Body of pancreas (tissue), 4 donors: ENCODE data around the gene EIF2AK2.

Experiments
- POLR2A ChIP-seq, 3 donors: fragments of 450-650 bp; IDR thresholded peaks; one replicate each; pipeline ENCODE4 v1.6.1; 2016; ENCODE audit warnings: antibody characterized with exemption in 3 of 3, mild to moderate bottlenecking in 2 of 3
- TF ChIP-seq, protein P1 (sequence below), 7 experiments: fragments of 450-650 bp in 4 of 7; fragments of 200-600 bp in 3 of 7; sonication (generic) in 3 of 7; IDR thresholded peaks; one replicate each; pipeline ENCODE4 v1.5.1; 2016 to 2019; ENCODE audit warnings: antibody characterized with exemption in 7 of 7

GRCh38 chr2:37198681-37199065 is 41.9 kb upstream of the EIF2AK2 start:
- TF ChIP-seq, protein P1, sequence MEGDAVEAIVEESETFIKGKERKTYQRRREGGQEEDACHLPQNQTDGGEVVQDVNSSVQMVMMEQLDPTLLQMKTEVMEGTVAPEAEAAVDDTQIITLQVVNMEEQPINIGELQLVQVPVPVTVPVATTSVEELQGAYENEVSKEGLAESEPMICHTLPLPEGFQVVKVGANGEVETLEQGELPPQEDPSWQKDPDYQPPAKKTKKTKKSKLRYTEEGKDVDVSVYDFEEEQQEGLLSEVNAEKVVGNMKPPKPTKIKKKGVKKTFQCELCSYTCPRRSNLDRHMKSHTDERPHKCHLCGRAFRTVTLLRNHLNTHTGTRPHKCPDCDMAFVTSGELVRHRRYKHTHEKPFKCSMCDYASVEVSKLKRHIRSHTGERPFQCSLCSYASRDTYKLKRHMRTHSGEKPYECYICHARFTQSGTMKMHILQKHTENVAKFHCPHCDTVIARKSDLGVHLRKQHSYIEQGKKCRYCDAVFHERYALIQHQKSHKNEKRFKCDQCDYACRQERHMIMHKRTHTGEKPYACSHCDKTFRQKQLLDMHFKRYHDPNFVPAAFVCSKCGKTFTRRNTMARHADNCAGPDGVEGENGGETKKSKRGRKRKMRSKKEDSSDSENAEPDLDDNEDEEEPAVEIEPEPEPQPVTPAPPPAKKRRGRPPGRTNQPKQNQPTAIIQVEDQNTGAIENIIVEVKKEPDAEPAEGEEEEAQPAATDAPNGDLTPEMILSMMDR (IDR thresholded peaks at IDR 0.05), result no peak
- TF ChIP-seq POLR2A (IDR thresholded peaks at IDR 0.05), result no peak
